ENCODE results near the gene CYP2C8. TPM values are rescaled to one million over a fixed set of nuclear protein-coding genes. Genes with fewer than 3 reads are reported as not detected.

CYP2C8 gene
- total and polyA plus RNA-seq, 5 donors, result 0.11 to 0.31 TPM; not detected in 3

Other genes starting within 250 kb of the CYP2C8 start
- gene CYP2C9, start 130.8 kb downstream of the CYP2C8 start, total RNA-seq, result not detected
- 0.18 TPM for gene CYP2C9, start 130.8 kb downstream of the CYP2C8 start, polyA plus RNA-seq
- not detected for gene ACSM6, start 124.7 kb upstream of the CYP2C8 start, total RNA-seq
- gene ACSM6, start 124.7 kb upstream of the CYP2C8 start, polyA plus RNA-seq, result not detected
- 100 to 1,000 TPM; 159 to 227 (median 169) TPM for gene PDLIM1, start 221.5 kb upstream of the CYP2C8 start, total RNA-seq
- 211 TPM for gene PDLIM1, start 221.5 kb upstream of the CYP2C8 start, polyA plus RNA-seq

Measured in right cardiac atrium (tissue), 5 donors.